Gastrocnemius medialis (tissue), 4 donors: ENCODE data around the gene SATB2. TPM values are rescaled to one million over a fixed set of nuclear protein-coding genes. Genes with fewer than 3 reads are reported as not detected.

ENCODE experiments used
- ATAC-seq, 2 donors: fragments of 150-250 bp; one replicate each; pipeline ENCODE4 v1.9.1; 2016
- DNase-seq, 2 donors: peaks; one replicate each; pipeline ENCODE4 v3.0.0-alpha.2; 2019
- H3K27ac ChIP-seq, 4 donors: fragments of 200-600 bp; sonication (generic); 1 replicate in 1 of 4; 2 replicates in 3 of 4; pipeline ENCODE4 v1.5.1; 2016 to 2018; ENCODE audit warnings: mild to moderate bottlenecking in 2 of 4, moderate library complexity in 1 of 4
- H3K27me3 ChIP-seq, 3 donors: fragments of 200-600 bp; sonication (generic) in 2 of 3; 1 replicate in 1 of 3; 2 replicates in 2 of 3; pipeline versions ENCODE4 v1.5.1 to v1.6.0; 2016 to 2019; ENCODE audit warnings: mild to moderate bottlenecking in 1 of 3, moderate library complexity in 1 of 3
- H3K36me3 ChIP-seq, 2 donors: fragments of 200-600 bp; sonication (generic) in 1 of 2; one replicate each; pipeline ENCODE4 v1.5.1; 2017 to 2018
- H3K4me1 ChIP-seq, 2 donors: fragments of 200-600 bp; sonication (generic) in 1 of 2; one replicate each; pipeline ENCODE4 v1.5.1; 2016 to 2017; ENCODE audit warnings: mild to moderate bottlenecking in 2 of 2
- H3K4me3 ChIP-seq, 4 donors: fragments of 200-600 bp; sonication (generic) in 3 of 4; 1 replicate in 1 of 4; 2 replicates in 3 of 4; pipeline ENCODE4 v1.5.1; 2016 to 2019; ENCODE audit warnings: mild to moderate bottlenecking in 2 of 4
- H3K9me3 ChIP-seq, 3 donors: fragments of 200-600 bp; sonication (generic) in 2 of 3; 1 replicate in 1 of 3; 2 replicates in 2 of 3; pipeline ENCODE4 v1.5.1; 2016 to 2019
- CTCF ChIP-seq, 5 experiments: fragments of 450-650 bp in 3 of 5; fragments of 200-600 bp in 2 of 5; sonication (generic) in 2 of 5; IDR thresholded peaks in 4 of 5; conservative IDR thresholded peaks in 1 of 5; 1 replicate in 4 of 5; 2 replicates in 1 of 5; pipeline ENCODE4 v1.5.1; 2016 to 2019; ENCODE audit warnings: antibody characterized with exemption in 5 of 5, mild to moderate bottlenecking in 3 of 5, moderate library complexity in 3 of 5
- POLR2A ChIP-seq, 2 donors: fragments of 450-650 bp; IDR thresholded peaks; one replicate each; pipeline ENCODE4 v1.6.1; 2017; ENCODE audit warnings: antibody characterized with exemption in 2 of 2, mild to moderate bottlenecking in 2 of 2, moderate library complexity in 2 of 2
- in situ Hi-C, 4 donors: fragments of 200-750 bp; cut with MboI; loops; one replicate each; pipeline versions ENCODE4 v1.15.0 to v1.8.0; 2017; ENCODE audit warnings: low sequenced_read_pairs in 4 of 4
- intact Hi-C: fragments of 100-400 bp; cut with DNase I; formaldehyde crosslinking; loops from one replicate; pipeline ENCODE4 v1.15.1; 2023; ENCODE audit warnings: low total_unique reads
- total RNA-seq, 4 donors: library from RNA; depleted of rRNA; stranded (reverse); fragments of >200 nt; gene quantifications; one replicate each; pipeline versions ENCODE4 v1.1.0 to v1.2.3, GENCODE V29; 2016

The SATB2 gene
- total RNA-seq, 4 donors from 2014 or later: 2.0 to 6.4 (median 4.5) TPM

- TF ChIP-seq POLR2A (IDR thresholded peaks at IDR 0.05): no peak
- no peak for TF ChIP-seq CTCF (IDR thresholded peaks at IDR 0.05 in 4 of 5, conservative IDR thresholded peaks at IDR 0.05 in 1 of 5)
- intact Hi-C loops: no loop called here
Measured at GRCh38 chr2:199388728-199389268, 68.9 kb downstream of the SATB2 start.

GRCh38 chr2:199384043-199384442 is 73.7 kb downstream of the SATB2 start:
- TF ChIP-seq POLR2A (IDR thresholded peaks at IDR 0.05): no peak
- no peak for TF ChIP-seq CTCF (IDR thresholded peaks at IDR 0.05 in 4 of 5, conservative IDR thresholded peaks at IDR 0.05 in 1 of 5)
- no peak for ATAC-seq
- intact Hi-C loops: no loop called here
- DNase-seq: no peak
- H3K36me3 ChIP-seq: no peaks in the 10 kb centered on the region
- in situ Hi-C loops: no loop called here
- H3K27ac ChIP-seq: no peak overlapping the region
- no peaks in the 10 kb centered on the region for H3K9me3 ChIP-seq
- H3K4me3 ChIP-seq: no peak overlapping the region
- no peaks in the 10 kb centered on the region for H3K27me3 ChIP-seq
- no peaks in the 10 kb centered on the region for H3K4me1 ChIP-seq

More at GRCh38 chr2:199388728-199389268, 68.9 kb downstream of the SATB2 start:
- no peak overlapping the region for H3K27ac ChIP-seq
- DNase-seq (no peak), ATAC-seq (no peak)
- no peaks in the 10 kb centered on the region for H3K9me3 ChIP-seq
- no peaks in the 10 kb centered on the region for H3K4me1 ChIP-seq
- H3K4me3 ChIP-seq: no peak overlapping the region
- in situ Hi-C loops: no loop called here
- H3K27me3 ChIP-seq: no peaks in the 10 kb centered on the region
- no peaks in the 10 kb centered on the region for H3K36me3 ChIP-seq

GRCh38 chr2:199383021-199383420 is 74.7 kb downstream of the SATB2 start:
- Histone ChIP-seq H3K27ac (no peak overlapping the region), H3K9me3 (no peaks in the 10 kb centered on the region), H3K4me3 (no peak overlapping the region), H3K4me1 (no peaks in the 10 kb centered on the region), H3K27me3 (no peaks in the 10 kb centered on the region), H3K36me3 (no peaks in the 10 kb centered on the region)
- in situ Hi-C loops: no loop called here
- intact Hi-C loops: no loop called here
- ATAC-seq (no peak), DNase-seq (no peak)
- TF ChIP-seq POLR2A (IDR thresholded peaks at IDR 0.05) (no peak), CTCF (IDR thresholded peaks at IDR 0.05 in 4 of 5, conservative IDR thresholded peaks at IDR 0.05 in 1 of 5) (no peak)

- no peak overlapping the region for H3K27ac ChIP-seq
- no peak for DNase-seq
- no peak for ATAC-seq
- TF ChIP-seq CTCF (IDR thresholded peaks at IDR 0.05 in 4 of 5, conservative IDR thresholded peaks at IDR 0.05 in 1 of 5) (no peak), POLR2A (IDR thresholded peaks at IDR 0.05) (no peak)
- in situ Hi-C loops (no loop called here), intact Hi-C loops (no loop called here)
- H3K36me3 ChIP-seq: no peaks in the 10 kb centered on the region
- H3K27me3 ChIP-seq: no peaks in the 10 kb centered on the region
- no peaks in the 10 kb centered on the region for H3K4me1 ChIP-seq
- no peak overlapping the region for H3K4me3 ChIP-seq
- no peaks in the 10 kb centered on the region for H3K9me3 ChIP-seq
Measured at GRCh38 chr2:199382091-199382490, 75.6 kb downstream of the SATB2 start.

- ATAC-seq: no peak
- in situ Hi-C loops (no loop called here), intact Hi-C loops (no loop called here)
- TF ChIP-seq CTCF (IDR thresholded peaks at IDR 0.05 in 4 of 5, conservative IDR thresholded peaks at IDR 0.05 in 1 of 5) (no peak), POLR2A (IDR thresholded peaks at IDR 0.05) (no peak)
- DNase-seq: no peak
- no peak overlapping the region for H3K4me3 ChIP-seq
- no peaks in the 10 kb centered on the region for H3K27me3 ChIP-seq
- no peaks in the 10 kb centered on the region for H3K4me1 ChIP-seq
- no peak overlapping the region for H3K27ac ChIP-seq
- no peaks in the 10 kb centered on the region for H3K9me3 ChIP-seq
- no peaks in the 10 kb centered on the region for H3K36me3 ChIP-seq
Measured at GRCh38 chr2:199381531-199381930, 76.2 kb downstream of the SATB2 start.
